Gastroesophageal sphincter (tissue), 4 donors: Measurements from ENCODE around the gene STAM. TPM values are rescaled to one million over a fixed set of nuclear protein-coding genes. Genes with fewer than 3 reads are reported as not detected.
"Not testable (repeated sequence)": the region's sequence is repeated elsewhere in the genome, so short reads cannot be mapped to it uniquely, and the experiment has no call there.

Source experiments
- ATAC-seq: fragments of 150-250 bp; one replicate; pipeline ENCODE4 v1.9.1; 2016; ENCODE audit warnings: mild to moderate bottlenecking, moderate library complexity
- H3K27ac ChIP-seq, 4 donors: fragments of 200-600 bp; sonication (generic) in 3 of 4; 1 replicate in 3 of 4; 2 replicates in 1 of 4; pipeline ENCODE4 v1.5.1; 2016 to 2019
- H3K27me3 ChIP-seq: fragments of 200-600 bp; sonication (generic); one replicate; pipeline ENCODE4 v1.5.1; 2019
- H3K36me3 ChIP-seq, 2 donors: fragments of 200-600 bp; sonication (generic); one replicate each; pipeline ENCODE4 v1.5.1; 2019; ENCODE audit warnings: control low read depth in 1 of 2
- H3K4me1 ChIP-seq, 3 donors: fragments of 200-600 bp; sonication (generic); 1 replicate in 2 of 3; 2 replicates in 1 of 3; pipeline ENCODE4 v1.5.1; 2016 to 2019; ENCODE audit warnings: control low read depth in 2 of 3
- H3K4me3 ChIP-seq, 2 donors: fragments of 200-600 bp; sonication (generic); one replicate each; pipeline ENCODE4 v1.5.1; 2019; ENCODE audit warnings: mild to moderate bottlenecking in 1 of 2, moderate library complexity in 1 of 2
- H3K9me3 ChIP-seq, 3 donors: fragments of 200-600 bp; sonication (generic); one replicate each; pipeline ENCODE4 v1.5.1; 2017 to 2019; ENCODE audit warnings: control low read depth in 2 of 3
- EP300 ChIP-seq: sonication (generic); formaldehyde crosslinking; IDR thresholded peaks from one replicate; pipeline ENCODE4 v1.6.1; 2017; ENCODE audit warnings: antibody characterized with exemption, mild to moderate bottlenecking
- POLR2A ChIP-seq, 2 donors: fragments of 450-650 bp; IDR thresholded peaks; one replicate each; pipeline ENCODE4 v1.6.1; 2017; ENCODE audit warnings: antibody characterized with exemption in 2 of 2, mild to moderate bottlenecking in 2 of 2, moderate library complexity in 1 of 2
- POLR2AphosphoS5 ChIP-seq: sonication (generic); formaldehyde crosslinking; IDR thresholded peaks from one replicate; pipeline ENCODE4 v1.6.1; 2017; ENCODE audit warnings: antibody characterized with exemption
- WGBS, 2 donors: methylation state at CpG; one replicate each; pipeline ENCODE4 v1.1.5; 2018; ENCODE audit warnings: low coverage in 1 of 2; 5-methylcytosine and 5-hydroxymethylcytosine counted together
- total RNA-seq, 4 donors: library from RNA; depleted of rRNA; stranded (reverse); fragments of >200 nt; gene quantifications; one replicate each; pipeline ENCODE4 v1.1.0, GENCODE V29; 2016
- TF ChIP-seq, protein P1 (sequence below), 4 experiments: fragments of 200-600 bp in 2 of 4; fragments of 450-650 bp in 2 of 4; sonication (generic) in 1 of 4; IDR thresholded peaks; one replicate each; pipeline ENCODE4 v1.5.1; 2017 to 2019; ENCODE audit warnings: antibody characterized with exemption in 4 of 4, mild to moderate bottlenecking in 2 of 4, moderate library complexity in 2 of 4

STAM gene
- total RNA-seq, 4 donors from 2014 or later, result 14.9 to 192 (median 19.2) TPM

DNA sequence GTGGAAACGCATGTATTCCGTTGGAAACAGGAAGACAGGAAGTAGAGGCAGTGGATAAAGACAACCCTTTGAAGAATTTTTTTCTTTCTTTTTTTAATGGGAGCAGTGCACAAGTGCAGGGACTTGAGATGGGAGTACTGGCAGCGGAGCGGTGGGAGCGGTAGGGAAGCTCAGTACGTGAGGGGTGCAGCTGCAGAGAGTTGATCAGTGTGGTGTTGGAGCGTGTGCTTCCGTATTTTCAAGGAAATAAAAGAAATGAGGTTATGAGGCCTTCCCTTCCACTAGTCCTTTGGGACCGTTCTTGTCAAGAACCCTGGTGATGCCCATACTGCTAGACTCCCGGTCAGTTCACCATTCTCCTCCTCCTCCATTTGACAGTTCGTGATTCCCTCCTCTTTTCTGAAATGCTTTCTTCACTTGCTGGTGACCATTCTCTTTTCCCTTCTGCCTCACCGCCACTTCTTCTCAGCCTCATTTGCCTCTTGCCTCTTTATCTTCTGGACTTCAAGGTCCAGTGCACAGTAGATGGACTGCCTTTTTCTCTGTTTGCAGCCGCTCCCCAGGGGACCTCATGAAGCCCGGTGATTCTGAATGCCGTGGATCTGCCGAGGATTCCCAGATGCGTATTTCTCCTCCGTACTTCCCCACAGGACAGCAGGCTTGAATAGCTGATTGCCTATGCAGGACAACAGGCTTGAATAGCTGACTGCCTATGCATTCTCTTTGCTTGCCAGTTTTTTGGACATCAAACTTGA, 68.9 kb downstream of the STAM start:
- no peaks in the 10 kb centered on the region for H3K9me3 ChIP-seq
- no peak for ATAC-seq
- no peaks in the 10 kb centered on the region for H3K27me3 ChIP-seq
- peak overlapping the region in 1 of 2 donors; percentile 33 for H3K4me3 ChIP-seq
- peaks cover 0 to 98% of the 10 kb centered on the region in 2 donors for H3K36me3 ChIP-seq
- 64 to 73% methylated on average over 10 to 18 of the region's 18 CpGs for WGBS, 2 donors
- no peak overlapping the region for H3K27ac ChIP-seq
- H3K4me1 ChIP-seq, result no peaks in the 10 kb centered on the region
- TF ChIP-seq, protein P1, sequence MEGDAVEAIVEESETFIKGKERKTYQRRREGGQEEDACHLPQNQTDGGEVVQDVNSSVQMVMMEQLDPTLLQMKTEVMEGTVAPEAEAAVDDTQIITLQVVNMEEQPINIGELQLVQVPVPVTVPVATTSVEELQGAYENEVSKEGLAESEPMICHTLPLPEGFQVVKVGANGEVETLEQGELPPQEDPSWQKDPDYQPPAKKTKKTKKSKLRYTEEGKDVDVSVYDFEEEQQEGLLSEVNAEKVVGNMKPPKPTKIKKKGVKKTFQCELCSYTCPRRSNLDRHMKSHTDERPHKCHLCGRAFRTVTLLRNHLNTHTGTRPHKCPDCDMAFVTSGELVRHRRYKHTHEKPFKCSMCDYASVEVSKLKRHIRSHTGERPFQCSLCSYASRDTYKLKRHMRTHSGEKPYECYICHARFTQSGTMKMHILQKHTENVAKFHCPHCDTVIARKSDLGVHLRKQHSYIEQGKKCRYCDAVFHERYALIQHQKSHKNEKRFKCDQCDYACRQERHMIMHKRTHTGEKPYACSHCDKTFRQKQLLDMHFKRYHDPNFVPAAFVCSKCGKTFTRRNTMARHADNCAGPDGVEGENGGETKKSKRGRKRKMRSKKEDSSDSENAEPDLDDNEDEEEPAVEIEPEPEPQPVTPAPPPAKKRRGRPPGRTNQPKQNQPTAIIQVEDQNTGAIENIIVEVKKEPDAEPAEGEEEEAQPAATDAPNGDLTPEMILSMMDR (IDR thresholded peaks at IDR 0.05), result no peak
- TF ChIP-seq POLR2A (IDR thresholded peaks at IDR 0.05), result no peak
- no peak for TF ChIP-seq EP300
- no peak for TF ChIP-seq POLR2AphosphoS5

DNA sequence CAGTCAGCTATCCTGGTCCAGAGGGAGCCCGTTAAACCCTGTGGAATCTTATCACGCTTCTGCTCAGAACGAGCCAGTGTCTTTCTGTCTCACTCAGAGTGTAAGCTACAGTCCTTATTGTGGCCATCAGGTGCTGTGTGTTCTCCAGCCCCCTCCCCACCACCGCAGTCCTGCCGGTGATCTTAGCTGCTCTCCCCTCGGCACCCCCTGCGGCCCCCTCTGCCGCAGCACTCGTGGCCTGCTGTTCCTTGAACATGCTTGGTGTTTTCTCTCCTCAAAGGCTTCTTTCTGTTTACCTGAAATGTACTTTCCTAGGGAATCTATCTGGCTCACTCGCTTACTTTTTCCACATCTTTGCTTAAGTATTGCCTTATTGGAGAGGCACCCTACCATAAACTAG, 69.8 kb downstream of the STAM start:
- ATAC-seq, result no peak
- peaks cover 0 to 89% of the 10 kb centered on the region in 2 donors for H3K36me3 ChIP-seq
- no peak for TF ChIP-seq POLR2A (IDR thresholded peaks at IDR 0.05)
- TF ChIP-seq, protein P1 (IDR thresholded peaks at IDR 0.05), result no peak
- no peak for TF ChIP-seq POLR2AphosphoS5
- TF ChIP-seq EP300, result no peak
- H3K27ac ChIP-seq, result no peak overlapping the region
- no peaks in the 10 kb centered on the region for H3K4me1 ChIP-seq
- no peaks in the 10 kb centered on the region for H3K9me3 ChIP-seq
- no peaks in the 10 kb centered on the region for H3K27me3 ChIP-seq
- H3K4me3 ChIP-seq, result no peak overlapping the region
- WGBS, 2 donors, result 92 to 93% methylated on average over 10 of the region's 10 CpGs

DNA sequence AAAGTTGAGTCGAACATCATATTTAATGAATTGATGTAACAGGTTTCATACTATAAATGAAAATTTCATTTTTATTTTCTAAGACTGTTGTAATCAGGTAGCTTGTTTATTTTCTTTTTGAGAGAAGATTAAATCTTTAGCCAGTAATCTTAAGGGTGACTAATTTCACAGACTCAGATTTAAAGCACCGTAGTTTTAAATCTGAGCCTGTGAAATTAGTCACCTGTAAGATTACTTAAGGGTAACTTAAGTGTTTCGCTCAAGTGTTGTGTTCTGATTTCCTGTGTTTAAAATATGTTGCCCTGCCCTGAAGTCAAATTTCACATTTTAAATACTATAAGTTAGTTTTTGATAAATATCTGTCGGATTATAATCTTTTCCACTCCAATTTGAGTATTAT, 72.2 kb downstream of the STAM start:
- Histone ChIP-seq H3K36me3 (peaks cover 0 to 65% of the 10 kb centered on the region in 2 donors), H3K27ac (no peak overlapping the region), H3K9me3 (no peaks in the 10 kb centered on the region), H3K4me1 (no peaks in the 10 kb centered on the region), H3K4me3 (no peak overlapping the region), H3K27me3 (no peaks in the 10 kb centered on the region)
- WGBS, 2 donors, result 88 to 96% methylated on average over 4 of the region's 4 CpGs
- TF ChIP-seq, protein P1 (IDR thresholded peaks at IDR 0.05), result no peak
- TF ChIP-seq EP300, result no peak
- TF ChIP-seq POLR2AphosphoS5, result no peak
- no peak for TF ChIP-seq POLR2A (IDR thresholded peaks at IDR 0.05)
- no peak for ATAC-seq

DNA sequence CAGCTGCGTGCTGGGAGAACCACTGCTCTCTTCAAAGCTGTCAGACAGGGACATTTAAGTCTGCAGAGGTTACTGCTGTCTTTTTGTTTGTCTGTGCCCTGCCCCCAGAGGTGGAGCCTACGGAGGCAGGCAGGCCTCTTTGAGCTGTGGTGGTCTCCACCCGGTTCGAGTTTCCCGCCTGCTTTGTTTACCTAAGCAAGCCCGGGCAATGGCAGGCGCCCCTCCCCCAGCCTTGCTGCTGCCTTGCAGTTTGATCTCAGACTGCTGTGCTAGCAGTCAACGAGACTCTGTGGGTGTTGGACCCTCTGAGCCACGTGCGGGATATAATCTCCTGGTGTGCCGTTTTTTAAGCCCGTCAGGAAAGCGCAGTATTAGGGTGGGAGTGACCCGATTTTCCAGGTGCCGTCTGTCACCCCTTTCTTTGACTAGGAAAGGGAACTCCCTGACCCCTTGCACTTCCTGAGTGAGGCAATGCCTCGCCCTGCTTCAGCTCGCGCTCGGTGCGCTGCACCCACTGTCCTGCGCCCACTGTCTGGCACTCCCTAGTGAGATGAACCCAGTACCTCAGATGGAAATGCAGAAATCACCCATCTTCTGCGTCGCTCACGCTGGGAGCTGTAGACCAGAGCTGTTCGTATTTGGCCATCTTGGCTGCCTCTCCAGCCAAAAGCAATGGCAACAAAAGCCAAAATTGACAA, 78.5 kb downstream of the STAM start:
- ATAC-seq, H3K27ac ChIP-seq, H3K4me1 ChIP-seq, H3K27me3 ChIP-seq, H3K9me3 ChIP-seq, H3K4me3 ChIP-seq: not testable (repeated sequence)
- WGBS, 2 donors, result 97% methylated on average over 5 of the region's 25 CpGs; no CpG with 5 or more reads in 1 of the 2 donors
- peaks cover 0 to 22% of the 10 kb centered on the region in 2 donors for H3K36me3 ChIP-seq

DNA sequence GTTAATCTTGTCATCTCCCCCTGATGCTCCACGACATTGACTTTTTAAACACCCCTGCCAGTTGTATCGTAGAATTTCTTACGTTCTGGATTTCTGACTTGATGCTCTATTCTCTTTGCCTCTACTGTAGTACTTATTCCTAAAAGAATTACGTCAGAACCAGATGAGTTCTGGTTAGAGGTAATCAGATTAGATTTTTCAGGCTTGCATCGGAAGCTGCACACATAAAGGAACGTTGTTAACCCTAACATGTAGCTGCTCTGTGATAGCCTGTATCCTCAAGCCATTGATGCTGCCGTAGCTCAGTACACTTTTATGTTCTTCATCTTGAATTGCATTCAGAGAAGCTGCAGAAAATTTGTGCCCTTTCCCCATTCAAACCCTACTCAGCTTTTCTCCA, 81.8 kb downstream of the STAM start:
- WGBS, 2 donors, result 61 to 62% methylated on average over 5 to 7 of the region's 7 CpGs
- H3K27me3 ChIP-seq, result no peaks in the 10 kb centered on the region
- no peaks in the 10 kb centered on the region for H3K4me1 ChIP-seq
- peaks cover 0 to 19% of the 10 kb centered on the region in 2 donors for H3K36me3 ChIP-seq
- H3K27ac ChIP-seq, result no peak overlapping the region
- no peak for TF ChIP-seq POLR2AphosphoS5
- H3K9me3 ChIP-seq, result peaks cover 0 to 7% (median 0%) of the 10 kb centered on the region in 3 donors
- no peak overlapping the region for H3K4me3 ChIP-seq
- ATAC-seq, result no peak

DNA sequence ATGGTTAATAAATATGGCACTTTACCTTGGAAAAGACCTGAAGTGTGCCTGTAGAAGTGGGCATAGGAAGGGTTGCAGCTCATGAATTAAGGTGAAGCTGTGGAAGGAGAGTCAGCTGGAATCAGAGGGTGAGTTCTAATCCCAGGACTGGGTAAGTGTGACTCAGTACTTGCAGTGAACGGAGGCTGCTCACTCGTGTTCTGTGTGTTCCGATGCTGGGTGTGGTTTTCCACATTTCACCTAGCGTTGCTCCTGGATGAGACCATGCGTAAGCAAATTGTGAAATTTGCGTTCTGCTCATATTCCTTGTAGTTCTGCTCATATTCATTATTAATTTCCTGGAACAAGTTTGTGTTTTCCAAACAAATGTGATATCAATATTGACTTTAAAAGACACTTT, 85.7 kb downstream of the STAM start:
- Histone ChIP-seq H3K27me3 (no peaks in the 10 kb centered on the region), H3K4me3 (no peak overlapping the region), H3K9me3 (no peaks in the 10 kb centered on the region), H3K36me3 (no peaks in the 10 kb centered on the region), H3K27ac (no peak overlapping the region), H3K4me1 (no peaks in the 10 kb centered on the region)
- ATAC-seq, result no peak
- WGBS, 2 donors, result 82 to 89% methylated on average over 5 to 6 of the region's 6 CpGs
- no peak for TF ChIP-seq POLR2A (IDR thresholded peaks at IDR 0.05)
- no peak for TF ChIP-seq EP300
- no peak for TF ChIP-seq POLR2AphosphoS5
- TF ChIP-seq, protein P1 (IDR thresholded peaks at IDR 0.05), result no peak
